ENCODE results near the gene COLEC12.

The COLEC12 gene

GRCh38 chr18:493986-494983, 6.2 kb downstream of the COLEC12 start:
- H3K4me1 Mint-ChIP-seq = peaks cover 2% of the 10 kb centered on the region
- no peak for ATAC-seq
- no peak overlapping the region for H3K4me3 Mint-ChIP-seq
- peaks cover 37% of the 10 kb centered on the region for H3K27me3 Mint-ChIP-seq
- no peaks in the 10 kb centered on the region for H3K9me3 Mint-ChIP-seq
- H3K27ac Mint-ChIP-seq = no peak overlapping the region
- DNase-seq = no peak

GRCh38 chr18:492451-492850, 8.1 kb downstream of the COLEC12 start:
- no peak for ATAC-seq
- Mint-ChIP-seq H3K9me3 (no peaks in the 10 kb centered on the region), H3K27ac (no peak overlapping the region), H3K27me3 (peaks cover 29% of the 10 kb centered on the region), H3K4me1 (no peaks in the 10 kb centered on the region), H3K4me3 (no peak overlapping the region)
- no peak for DNase-seq

DNA sequence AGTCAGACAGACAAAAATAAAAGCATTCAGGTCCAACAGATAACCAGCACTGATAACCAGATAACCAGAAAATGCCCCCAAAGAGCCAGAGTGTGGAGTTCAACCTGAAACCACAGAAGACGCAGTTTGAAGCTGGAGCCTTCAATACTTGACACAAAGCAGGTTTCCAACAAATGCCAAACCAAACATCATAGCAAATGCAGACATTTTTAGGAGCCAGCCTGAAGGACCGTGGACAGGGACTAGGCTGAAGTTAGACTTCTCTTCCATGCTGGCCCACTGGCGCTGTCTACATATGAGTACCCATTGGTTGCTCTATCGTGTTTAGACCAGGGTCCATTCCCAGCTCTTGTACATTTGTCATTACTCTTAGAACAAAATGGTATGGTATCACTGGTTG, 9.9 kb downstream of the COLEC12 start:
- no peak overlapping the region for H3K4me3 Mint-ChIP-seq
- peaks cover 34% of the 10 kb centered on the region for H3K27me3 Mint-ChIP-seq
- peaks cover 7 to 8% of the 10 kb centered on the region in 2 donors for H3K9me3 Mint-ChIP-seq
- DNase-seq = no peak
- no peak overlapping the region for H3K27ac Mint-ChIP-seq
- H3K4me1 Mint-ChIP-seq = no peaks in the 10 kb centered on the region
- ATAC-seq = no peak

GRCh38 chr18:490024-490366, 10.5 kb downstream of the COLEC12 start:
- H3K27ac Mint-ChIP-seq = no peak overlapping the region
- H3K27me3 Mint-ChIP-seq = peaks cover 34% of the 10 kb centered on the region
- peaks cover 7 to 8% of the 10 kb centered on the region in 2 donors for H3K9me3 Mint-ChIP-seq
- ATAC-seq = no peak
- no peak overlapping the region for H3K4me3 Mint-ChIP-seq
- no peaks in the 10 kb centered on the region for H3K4me1 Mint-ChIP-seq
- no peak for DNase-seq

DNA sequence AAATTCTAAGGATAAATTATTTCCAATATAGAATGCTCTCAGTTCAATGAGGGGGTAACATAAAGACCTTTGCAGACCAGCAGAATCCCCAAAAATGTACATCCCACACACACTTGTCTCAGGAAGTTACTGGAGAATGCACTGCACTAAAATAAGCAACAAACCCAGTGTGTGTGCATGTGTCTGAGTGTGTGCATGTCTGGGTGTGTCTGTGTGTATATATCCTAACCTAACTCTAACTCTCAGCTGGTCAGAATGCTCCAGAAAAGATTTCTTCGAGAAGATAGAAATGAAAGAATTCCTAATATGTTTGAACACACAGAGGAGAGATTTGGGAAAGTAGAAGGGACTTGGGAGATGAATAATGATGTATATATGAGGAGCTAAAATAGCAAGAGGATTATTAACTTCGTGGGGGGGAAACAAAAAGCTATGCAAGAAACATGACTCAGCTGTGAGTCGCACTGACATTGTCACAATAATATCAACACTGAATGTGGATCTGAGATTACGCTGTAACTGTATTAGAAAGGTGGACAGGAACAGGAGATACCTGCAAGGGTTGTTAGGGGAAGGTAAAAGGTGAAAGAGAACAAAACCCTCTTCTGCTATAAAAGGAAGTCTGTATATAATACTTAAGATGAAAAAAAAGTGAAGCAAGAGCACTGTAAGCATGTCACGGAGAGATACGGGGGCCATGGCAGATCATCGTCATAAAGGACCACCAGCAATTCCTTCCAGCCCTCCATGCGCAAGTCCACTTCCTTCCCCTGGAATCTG, 11.1 kb downstream of the COLEC12 start:
- H3K9me3 Mint-ChIP-seq = peaks cover 7 to 8% of the 10 kb centered on the region in 2 donors
- peaks cover 34% of the 10 kb centered on the region for H3K27me3 Mint-ChIP-seq
- ATAC-seq = no peak
- H3K27ac Mint-ChIP-seq = peak overlapping the region in 1 of 2 donors; percentile 49
- H3K4me3 Mint-ChIP-seq = no peak overlapping the region
- H3K4me1 Mint-ChIP-seq = no peaks in the 10 kb centered on the region
- no peak for DNase-seq

GRCh38 chr18:486929-487740, 13.4 kb downstream of the COLEC12 start:
- Mint-ChIP-seq H3K27ac (no peak overlapping the region), H3K4me3 (no peak overlapping the region), H3K4me1 (no peaks in the 10 kb centered on the region), H3K9me3 (peaks cover 7 to 8% of the 10 kb centered on the region in 2 donors), H3K27me3 (peaks cover 43% of the 10 kb centered on the region)
- DNase-seq (no peak), ATAC-seq (no peak)

DNA sequence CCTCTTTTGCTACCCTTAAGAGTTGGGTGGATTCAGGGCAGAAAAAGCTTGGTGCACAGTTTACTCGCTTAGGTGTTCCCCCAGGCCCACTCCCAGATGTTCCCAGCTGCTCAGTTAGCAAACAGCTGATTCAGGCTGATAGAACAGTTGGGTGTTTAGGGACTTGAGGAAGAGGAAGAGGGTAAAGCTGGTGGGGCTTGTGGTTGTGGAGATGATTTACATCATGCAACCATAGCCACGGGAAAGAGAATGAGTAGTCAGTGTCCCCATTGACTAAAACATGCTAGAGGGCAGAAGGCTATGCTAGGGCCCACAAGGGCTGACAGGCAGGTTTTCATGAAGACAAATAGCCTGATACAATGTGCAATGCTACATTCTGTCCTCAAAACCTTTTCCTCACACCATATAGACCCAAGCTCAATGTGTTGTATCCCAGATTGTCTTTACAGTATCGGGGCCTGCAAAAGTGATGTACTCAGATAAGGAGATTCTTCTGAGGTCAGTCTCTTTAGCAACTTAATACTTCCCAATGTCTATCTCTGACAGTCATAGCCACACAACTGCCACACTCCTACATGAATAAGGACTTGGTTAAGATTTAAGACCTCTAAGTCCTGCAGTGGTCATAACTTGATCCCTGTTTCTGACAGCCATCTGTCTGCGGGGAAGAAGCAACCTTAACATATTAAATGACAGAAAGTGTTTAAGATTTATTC, 15.6 kb downstream of the COLEC12 start:
- ATAC-seq = peak; percentile 48
- Mint-ChIP-seq H3K27ac (no peak overlapping the region), H3K4me1 (no peaks in the 10 kb centered on the region), H3K9me3 (peaks cover 7 to 8% of the 10 kb centered on the region in 2 donors), H3K27me3 (peaks cover 46% of the 10 kb centered on the region), H3K4me3 (no peak overlapping the region)
- DNase-seq = no peak

GRCh38 chr18:478681-479080, 21.8 kb downstream of the COLEC12 start:
- H3K27ac Mint-ChIP-seq = no peak overlapping the region
- no peaks in the 10 kb centered on the region for H3K9me3 Mint-ChIP-seq
- peaks cover 13% of the 10 kb centered on the region for H3K27me3 Mint-ChIP-seq
- no peak overlapping the region for H3K4me3 Mint-ChIP-seq
- ATAC-seq (no peak), DNase-seq (no peak)
- no peaks in the 10 kb centered on the region for H3K4me1 Mint-ChIP-seq

- ATAC-seq (peak; percentile 67), DNase-seq (no peak)
- Mint-ChIP-seq H3K27me3 (peaks cover 20% of the 10 kb centered on the region), H3K9me3 (no peaks in the 10 kb centered on the region), H3K4me3 (no peak overlapping the region), H3K4me1 (no peaks in the 10 kb centered on the region), H3K27ac (no peak overlapping the region)
Measured at GRCh38 chr18:477565-477964, 22.9 kb downstream of the COLEC12 start.

DNA sequence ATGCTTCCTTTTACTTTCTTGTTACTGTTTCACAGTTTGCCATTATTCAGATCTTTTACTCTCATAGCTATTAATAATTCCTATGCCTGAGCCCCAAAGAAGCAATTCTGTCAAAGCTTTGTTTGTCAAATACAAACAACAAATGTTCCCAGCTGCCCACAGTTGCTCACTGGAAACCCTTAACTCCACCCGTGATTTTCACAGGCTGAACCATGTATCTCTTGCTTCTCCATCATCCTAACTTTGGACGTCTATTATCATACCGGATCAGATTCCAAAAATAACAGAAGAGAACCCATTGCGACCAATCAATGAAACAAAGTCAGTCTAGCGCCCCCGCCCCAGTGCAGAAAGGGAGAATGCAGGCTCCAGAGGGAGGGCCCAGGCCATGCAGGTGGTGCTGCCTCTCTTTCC, 24.2 kb downstream of the COLEC12 start:
- no peak overlapping the region for H3K4me3 Mint-ChIP-seq
- H3K27ac Mint-ChIP-seq = no peak overlapping the region
- ATAC-seq = no peak
- no peak for DNase-seq
- H3K27me3 Mint-ChIP-seq = peaks cover 19% of the 10 kb centered on the region
- no peaks in the 10 kb centered on the region for H3K4me1 Mint-ChIP-seq
- no peaks in the 10 kb centered on the region for H3K9me3 Mint-ChIP-seq

GRCh38 chr18:475202-476031, 25.1 kb downstream of the COLEC12 start:
- DNase-seq (no peak), ATAC-seq (no peak)

DNA sequence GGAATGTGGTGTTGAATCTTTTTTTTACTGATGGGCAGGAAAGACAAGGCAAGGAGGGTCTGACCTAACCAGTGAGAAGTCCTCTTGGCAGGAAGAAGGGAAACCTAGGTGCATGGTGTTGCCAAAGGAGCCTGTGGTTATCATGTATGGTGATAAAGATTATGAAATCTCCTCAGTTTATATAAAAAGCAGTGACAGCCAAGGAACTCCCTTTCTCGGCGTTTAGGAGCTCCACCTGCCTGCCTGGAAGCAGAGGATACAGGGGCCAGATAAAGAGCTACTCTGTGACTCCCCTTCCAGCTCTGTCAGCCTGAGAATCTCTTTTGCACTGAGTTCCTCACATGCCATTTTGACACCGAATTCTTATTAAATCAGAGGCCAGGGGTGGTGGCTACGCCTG, 26.1 kb downstream of the COLEC12 start:
- DNase-seq = no peak
- H3K4me3 Mint-ChIP-seq = no peak overlapping the region
- H3K9me3 Mint-ChIP-seq = no peaks in the 10 kb centered on the region
- H3K4me1 Mint-ChIP-seq = no peaks in the 10 kb centered on the region
- no peak for ATAC-seq
- peaks cover 11% of the 10 kb centered on the region for H3K27me3 Mint-ChIP-seq
- H3K27ac Mint-ChIP-seq = no peak overlapping the region

More at GRCh38 chr18:475202-476031, 25.1 kb downstream of the COLEC12 start:
- H3K4me1 Mint-ChIP-seq = no peaks in the 10 kb centered on the region
- no peaks in the 10 kb centered on the region for H3K9me3 Mint-ChIP-seq
- H3K27me3 Mint-ChIP-seq = peaks cover 11% of the 10 kb centered on the region
- H3K4me3 Mint-ChIP-seq = no peak overlapping the region
- H3K27ac Mint-ChIP-seq = no peak overlapping the region

GRCh38 chr18:473802-474201, 26.7 kb downstream of the COLEC12 start:
- Mint-ChIP-seq H3K27ac (no peak overlapping the region), H3K9me3 (no peaks in the 10 kb centered on the region), H3K27me3 (peaks cover 11% of the 10 kb centered on the region), H3K4me1 (no peaks in the 10 kb centered on the region), H3K4me3 (no peak overlapping the region)
- DNase-seq (no peak), ATAC-seq (no peak)

DNA sequence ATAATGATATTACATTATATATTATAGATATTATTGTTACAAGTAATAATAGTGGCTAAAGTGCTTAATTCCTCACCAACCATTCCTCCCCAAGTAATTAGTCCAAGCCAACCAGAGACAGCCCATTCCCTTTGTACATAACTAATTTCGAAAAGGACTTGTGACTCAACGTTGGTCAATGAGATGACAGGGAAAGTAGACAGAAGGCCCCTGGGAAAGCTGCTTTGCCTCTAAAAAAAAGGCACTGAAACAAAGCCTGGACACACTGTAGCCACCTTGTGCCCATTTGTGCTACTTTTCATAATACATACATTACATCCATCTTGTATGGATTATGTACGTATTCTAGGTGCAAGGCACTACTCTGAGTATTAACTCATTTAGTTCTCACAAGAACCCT, 28.8 kb downstream of the COLEC12 start:
- no peaks in the 10 kb centered on the region for H3K4me1 Mint-ChIP-seq
- no peak overlapping the region for H3K27ac Mint-ChIP-seq
- H3K27me3 Mint-ChIP-seq = peaks cover 21% of the 10 kb centered on the region
- ATAC-seq = no peak
- H3K9me3 Mint-ChIP-seq = no peaks in the 10 kb centered on the region
- H3K4me3 Mint-ChIP-seq = no peak overlapping the region
- DNase-seq = no peak
